HG02973 (cell line): ENCODE results near the gene REEP5.
A peak's percentile ranks its signal among the peaks of the same experiment; 100 is the strongest.
"Not testable (repeated sequence)": the region's sequence is repeated elsewhere in the genome, so short reads cannot be mapped to it uniquely, and the experiment has no call there.

Experiments used
- ATAC-seq: cut with Tn5 transposase; IDR thresholded peaks from one replicate; pipeline ENCODE4 v1.9.1; 2021; ENCODE audit warnings: moderate library complexity; ENCODE audit not compliant: unreplicated experiment

REEP5 gene

GRCh38 chr5:112933651-112934365 is 11.8 kb upstream of the REEP5 start:
- no peak for ATAC-seq

GRCh38 chr5:112933105-112933504 is 11.1 kb upstream of the REEP5 start:
- no peak for ATAC-seq

GRCh38 chr5:112931473-112931872 is 9.4 kb upstream of the REEP5 start:
- ATAC-seq, result no peak

- ATAC-seq, result peak; percentile 32
Measured at GRCh38 chr5:112930082-112930344, 8.0 kb upstream of the REEP5 start.

- ATAC-seq, result peak; percentile 54
Measured at GRCh38 chr5:112929336-112930081, 7.5 kb upstream of the REEP5 start.

GRCh38 chr5:112923988-112924387 is 2.0 kb upstream of the REEP5 start:
- ATAC-seq, result no peak

GRCh38 chr5:112923148-112923917 is 1.3 kb upstream of the REEP5 start:
- ATAC-seq, result peak; percentile 42

GRCh38 chr5:112921026-112921832 is 798 bp downstream of the REEP5 start:
- ATAC-seq, result peak; percentile 34

GRCh38 chr5:112919972-112920371 is 2.1 kb downstream of the REEP5 start:
- no peak for ATAC-seq

GRCh38 chr5:112918679-112919078 is 3.3 kb downstream of the REEP5 start:
- ATAC-seq, result no peak

- no peak for ATAC-seq
Measured at GRCh38 chr5:112918136-112918535, 3.9 kb downstream of the REEP5 start.

GRCh38 chr5:112917453-112917995 is 4.5 kb downstream of the REEP5 start:
- no peak for ATAC-seq

- peak; percentile 51 for ATAC-seq
Measured at GRCh38 chr5:112915831-112916230, 6.2 kb downstream of the REEP5 start.

- ATAC-seq, result no peak
Measured at GRCh38 chr5:112914584-112914983, 7.4 kb downstream of the REEP5 start.

- ATAC-seq, result no peak
Measured at GRCh38 chr5:112910529-112910928, 11.5 kb downstream of the REEP5 start.

GRCh38 chr5:112908854-112909253 is 13.2 kb downstream of the REEP5 start:
- no peak for ATAC-seq

GRCh38 chr5:112907166-112907631 is 14.8 kb downstream of the REEP5 start:
- no peak for ATAC-seq

- no peak for ATAC-seq
Measured at GRCh38 chr5:112906637-112907036, 15.4 kb downstream of the REEP5 start.

GRCh38 chr5:112904996-112905395 is 17.0 kb downstream of the REEP5 start:
- not testable (repeated sequence) for ATAC-seq

GRCh38 chr5:112902561-112902960 is 19.5 kb downstream of the REEP5 start:
- ATAC-seq, result no peak

GRCh38 chr5:112895682-112896081 is 26.3 kb downstream of the REEP5 start:
- ATAC-seq, result no peak
